GM12878 (cell line): ENCODE measurements around the gene ELF2. TPM values are rescaled to one million over a fixed set of nuclear protein-coding genes. Genes with fewer than 3 reads are reported as not detected.

ENCODE experiments used
- BRCA1 ChIP-seq: IDR thresholded peaks from 2 replicates; pipeline ENCODE4 v1.6.1; 2011; ENCODE audit warnings: low read depth, low read length, improper control_type of control experiment
- CEBPZ ChIP-seq: fragments of 150-350 bp; IDR thresholded peaks from 2 replicates; pipeline ENCODE4 v1.6.1; 2016; ENCODE audit warnings: low read depth, low read length
- E2F8 ChIP-seq: fragments of 450-650 bp; IDR thresholded peaks from 2 replicates; pipeline ENCODE4 v1.6.1; 2018; ENCODE audit warnings: mild to moderate bottlenecking, low read depth, moderate library complexity; ENCODE audit not compliant: partially characterized antibody
- E4F1 ChIP-seq: fragments of 450-650 bp; IDR thresholded peaks from 2 replicates; pipeline ENCODE4 v1.6.1; 2018; ENCODE audit warnings: borderline replicate concordance, mild to moderate bottlenecking; ENCODE audit not compliant: partially characterized antibody
- GABPA ChIP-seq: IDR thresholded peaks from 2 replicates; pipeline ENCODE4 v1.6.1; 2014; ENCODE audit warnings: antibody characterized with exemption, low read depth, mild to moderate bottlenecking, inconsistent platforms
- HDAC6 ChIP-seq: fragments of 200-600 bp; sonication (generic); IDR thresholded peaks from one replicate; pipeline ENCODE4 v1.8.0; 2017; ENCODE audit warnings: antibody characterized with exemption; ENCODE audit not compliant: unreplicated experiment
- IRF5 ChIP-seq: fragments of 450-650 bp; IDR thresholded peaks from 2 replicates; pipeline ENCODE4 v1.6.1; 2017; ENCODE audit warnings: borderline replicate concordance
- KDM1A ChIP-seq: fragments of 200-600 bp; sonication (generic); IDR thresholded peaks from 2 replicates; pipeline ENCODE4 v1.6.1; 2016; ENCODE audit warnings: borderline replicate concordance
- NBN ChIP-seq: fragments of 450-650 bp; IDR thresholded peaks from 2 replicates; pipeline ENCODE4 v1.6.1; 2016
- NFIC ChIP-seq: IDR thresholded peaks from 2 replicates; pipeline ENCODE4 v1.6.1; 2012; ENCODE audit warnings: low read depth, mild to moderate bottlenecking, inconsistent platforms, low read length, moderate library complexity
- NFXL1 ChIP-seq: fragments of 450-650 bp; IDR thresholded peaks from 2 replicates; pipeline ENCODE4 v1.6.1; 2017; ENCODE audit warnings: antibody characterized with exemption, mild to moderate bottlenecking, borderline replicate concordance
- NFYB ChIP-seq: IDR thresholded peaks from 2 replicates; pipeline ENCODE4 v1.6.1; 2011; ENCODE audit warnings: low read depth, mild to moderate bottlenecking, low read length, improper control_type of control experiment, moderate library complexity; ENCODE audit not compliant: insufficient read depth
- RBBP5 ChIP-seq: fragments of 200-600 bp; sonication (generic); conservative IDR thresholded peaks from 2 replicates; pipeline ENCODE4 v1.6.1; 2016
- SIX5 ChIP-seq: IDR thresholded peaks from 2 replicates; pipeline ENCODE4 v1.6.1; 2011; ENCODE audit warnings: mild to moderate bottlenecking, low read depth, low read length, moderate library complexity; ENCODE audit not compliant: severe bottlenecking
- SMAD5 ChIP-seq: IDR thresholded peaks from 2 replicates; pipeline ENCODE4 v1.6.1; 2016; ENCODE audit warnings: antibody characterized with exemption, low read depth
- SMARCA5 ChIP-seq: fragments of 450-650 bp; IDR thresholded peaks from 2 replicates; pipeline ENCODE4 v1.6.1; 2017; ENCODE audit warnings: mild to moderate bottlenecking
- SPI1 ChIP-seq: IDR thresholded peaks from 2 replicates; pipeline ENCODE4 v1.6.1; 2011; ENCODE audit warnings: low read depth, mild to moderate bottlenecking, low read length, moderate library complexity, borderline replicate concordance; ENCODE audit not compliant: insufficient read depth
- TARDBP ChIP-seq: IDR thresholded peaks from 2 replicates; pipeline ENCODE4 v1.6.1; 2016; ENCODE audit warnings: borderline replicate concordance
- ZNF217 ChIP-seq: fragments of 450-650 bp; IDR thresholded peaks from 2 replicates; pipeline ENCODE4 v1.6.1; 2017; ENCODE audit warnings: antibody characterized with exemption, mild to moderate bottlenecking
- polyA plus RNA-seq, 11 experiments: library from polyadenylated mRNA; depleted of rRNA in 4 of 11; unstranded in 6 of 11; stranded (reverse) in 5 of 11; fragments of >200 nt; fragmentation: Nextera tagmentation in 4 of 11; fragmentation: Illumina TruSeq in 1 of 11; extraction: Ambion mirVana in 4 of 11; extraction: Trizol in 1 of 11; gene quantifications; 1 replicate in 1 of 11; 2 replicates in 10 of 11; pipeline versions ENCODE4 v1.2.1 to v1.2.3, GENCODE V29; 2011 to 2016; ENCODE audit warnings: inconsistent platforms in 2 of 11, missing spikeins in 2 of 11, low read depth in 1 of 11
- total RNA-seq, 4 experiments: library from RNA; depleted of rRNA in 3 of 4; stranded (reverse); fragments of >200 nt in 3 of 4; fragmentation: Illumina TruSeq in 1 of 4; extraction: Trizol in 1 of 4; gene quantifications; 2 replicates each; pipeline versions ENCODE4 v1.2.1 to v1.2.3, GENCODE V29; 2013 to 2021

The ELF2 gene
- total and polyA plus RNA-seq, 10 of the 15 experiments (the other 5 are each of a cell fraction or from before 2014, with no cell fraction given): 10.5 to 30.1 (median 20.5) TPM

- TF ChIP-seq TARDBP: peak; percentile 60; the same call in 1 of the 2 replicates
- no peak; the same call in 1 of the 2 replicates for TF ChIP-seq NFIC
- TF ChIP-seq NFYB: no peak
- TF ChIP-seq NFXL1: no peak
- no peak for TF ChIP-seq BRCA1
- peak; percentile 9 for TF ChIP-seq E4F1
- TF ChIP-seq HDAC6: no peak
- TF ChIP-seq E2F8: no peak
- TF ChIP-seq ZNF217: no peak
- TF ChIP-seq NBN: peak; percentile 63
- TF ChIP-seq GABPA: peak; percentile 66
- TF ChIP-seq SIX5: no peak
- peak; percentile 33; the same call in 1 of the 2 replicates for TF ChIP-seq SMAD5
- TF ChIP-seq CEBPZ: no peak
- no peak for TF ChIP-seq KDM1A
- TF ChIP-seq IRF5: peak; percentile 29; the same call in 1 of the 2 replicates
- TF ChIP-seq SPI1: peak; percentile 7; the same call in 1 of the 2 replicates
- no peak for TF ChIP-seq RBBP5
- peak; percentile 50; the same call in 1 of the 2 replicates for TF ChIP-seq SMARCA5
Observed at GRCh38 chr4:139083956-139084803, 92.8 kb downstream of the ELF2 start (continued).
